Mucosa of stomach (tissue), 1 donor: ENCODE results near the gene RHBDF1.

ENCODE experiments used
- H3K27me3 ChIP-seq: one replicate; pipeline ENCODE4 v1.7.0; 2013; ENCODE audit warnings: mild to moderate bottlenecking, low read length; ENCODE audit not compliant: control insufficient read depth, insufficient read depth
- H3K36me3 ChIP-seq: one replicate; pipeline ENCODE4 v1.7.0; 2013; ENCODE audit warnings: low read length; ENCODE audit not compliant: control insufficient read depth, insufficient read depth
- H3K4me1 ChIP-seq: one replicate; pipeline ENCODE4 v1.7.0; 2013; ENCODE audit warnings: mild to moderate bottlenecking, low read length; ENCODE audit not compliant: control insufficient read depth, insufficient read depth
- H3K4me3 ChIP-seq: one replicate; pipeline ENCODE4 v1.7.0; 2013; ENCODE audit warnings: low read length
- H3K9ac ChIP-seq: one replicate; pipeline ENCODE4 v1.7.0; 2013; ENCODE audit warnings: mild to moderate bottlenecking, low read length, moderate library complexity
- H3K9me3 ChIP-seq: one replicate; pipeline ENCODE4 v1.7.0; 2013; ENCODE audit warnings: mild to moderate bottlenecking, low read length, moderate library complexity; ENCODE audit not compliant: control insufficient read depth
- donor health status: Pancreatic carcinoma.

The RHBDF1 gene

GRCh38 chr16:89391-90302 is 17.2 kb upstream of the RHBDF1 start:
- Histone ChIP-seq H3K27me3 (no peaks in the 10 kb centered on the region), H3K4me3 (no peak overlapping the region), H3K9ac (no peak overlapping the region), H3K36me3 (no peaks in the 10 kb centered on the region), H3K9me3 (no peaks in the 10 kb centered on the region), H3K4me1 (peaks cover 14% of the 10 kb centered on the region)

GRCh38 chr16:88613-89012 is 16.2 kb upstream of the RHBDF1 start:
- Histone ChIP-seq H3K4me1 (peaks cover 25% of the 10 kb centered on the region), H3K4me3 (no peak overlapping the region), H3K9me3 (no peaks in the 10 kb centered on the region), H3K27me3 (no peaks in the 10 kb centered on the region), H3K9ac (no peak overlapping the region), H3K36me3 (no peaks in the 10 kb centered on the region)

- H3K36me3 ChIP-seq: no peaks in the 10 kb centered on the region
- H3K9ac ChIP-seq: no peak overlapping the region
- H3K4me1 ChIP-seq: peaks cover 25% of the 10 kb centered on the region
- H3K9me3 ChIP-seq: no peaks in the 10 kb centered on the region
- no peaks in the 10 kb centered on the region for H3K27me3 ChIP-seq
- no peak overlapping the region for H3K4me3 ChIP-seq
Observed at GRCh38 chr16:86483-86952, 14.1 kb upstream of the RHBDF1 start.

GRCh38 chr16:85865-86264 is 13.4 kb upstream of the RHBDF1 start:
- Histone ChIP-seq H3K27me3 (no peaks in the 10 kb centered on the region), H3K9ac (no peak overlapping the region), H3K4me1 (peaks cover 28% of the 10 kb centered on the region), H3K36me3 (no peaks in the 10 kb centered on the region), H3K4me3 (no peak overlapping the region), H3K9me3 (no peaks in the 10 kb centered on the region)

GRCh38 chr16:85407-85782 is 13.0 kb upstream of the RHBDF1 start:
- H3K4me1 ChIP-seq: peaks cover 30% of the 10 kb centered on the region
- H3K27me3 ChIP-seq: no peaks in the 10 kb centered on the region
- H3K36me3 ChIP-seq: no peaks in the 10 kb centered on the region
- H3K9me3 ChIP-seq: no peaks in the 10 kb centered on the region
- no peak overlapping the region for H3K9ac ChIP-seq
- H3K4me3 ChIP-seq: no peak overlapping the region

GRCh38 chr16:84718-85406 is 12.4 kb upstream of the RHBDF1 start:
- Histone ChIP-seq H3K9ac (peak overlapping the region; percentile 37), H3K4me1 (peaks cover 30% of the 10 kb centered on the region), H3K36me3 (no peaks in the 10 kb centered on the region), H3K9me3 (no peaks in the 10 kb centered on the region), H3K4me3 (no peak overlapping the region), H3K27me3 (no peaks in the 10 kb centered on the region)

GRCh38 chr16:83781-84615 is 11.6 kb upstream of the RHBDF1 start:
- Histone ChIP-seq H3K36me3 (no peaks in the 10 kb centered on the region), H3K9ac (peak overlapping the region; percentile 37), H3K4me3 (no peak overlapping the region), H3K27me3 (no peaks in the 10 kb centered on the region), H3K4me1 (peaks cover 37% of the 10 kb centered on the region), H3K9me3 (no peaks in the 10 kb centered on the region)

GRCh38 chr16:83060-83603 is 10.7 kb upstream of the RHBDF1 start:
- Histone ChIP-seq H3K4me3 (no peak overlapping the region), H3K9me3 (no peaks in the 10 kb centered on the region), H3K36me3 (no peaks in the 10 kb centered on the region), H3K27me3 (no peaks in the 10 kb centered on the region), H3K9ac (no peak overlapping the region), H3K4me1 (peaks cover 42% of the 10 kb centered on the region)

- Histone ChIP-seq H3K4me1 (peaks cover 54% of the 10 kb centered on the region), H3K4me3 (no peak overlapping the region)
Observed at GRCh38 chr16:79151-80054, 7.0 kb upstream of the RHBDF1 start.

GRCh38 chr16:78444-79150 is 6.2 kb upstream of the RHBDF1 start:
- no peaks in the 10 kb centered on the region for H3K36me3 ChIP-seq
- H3K4me3 ChIP-seq: peak overlapping the region; percentile 66
- H3K4me1 ChIP-seq: peaks cover 52% of the 10 kb centered on the region
- peak overlapping the region; percentile 71 for H3K9ac ChIP-seq
- no peaks in the 10 kb centered on the region for H3K9me3 ChIP-seq
- no peaks in the 10 kb centered on the region for H3K27me3 ChIP-seq

More at GRCh38 chr16:79151-80054, 7.0 kb upstream of the RHBDF1 start:
- peak overlapping the region; percentile 71 for H3K9ac ChIP-seq
- no peaks in the 10 kb centered on the region for H3K27me3 ChIP-seq
- no peaks in the 10 kb centered on the region for H3K36me3 ChIP-seq
- H3K9me3 ChIP-seq: no peaks in the 10 kb centered on the region
